GM18868 (cell line): Measurements from ENCODE around the gene CHST2.

Experiments
- ATAC-seq: cut with Tn5 transposase; IDR thresholded peaks from one replicate; pipeline ENCODE4 v1.9.1; 2021; ENCODE audit warnings: mild to moderate bottlenecking, moderate library complexity; ENCODE audit not compliant: unreplicated experiment

Gene CHST2

DNA sequence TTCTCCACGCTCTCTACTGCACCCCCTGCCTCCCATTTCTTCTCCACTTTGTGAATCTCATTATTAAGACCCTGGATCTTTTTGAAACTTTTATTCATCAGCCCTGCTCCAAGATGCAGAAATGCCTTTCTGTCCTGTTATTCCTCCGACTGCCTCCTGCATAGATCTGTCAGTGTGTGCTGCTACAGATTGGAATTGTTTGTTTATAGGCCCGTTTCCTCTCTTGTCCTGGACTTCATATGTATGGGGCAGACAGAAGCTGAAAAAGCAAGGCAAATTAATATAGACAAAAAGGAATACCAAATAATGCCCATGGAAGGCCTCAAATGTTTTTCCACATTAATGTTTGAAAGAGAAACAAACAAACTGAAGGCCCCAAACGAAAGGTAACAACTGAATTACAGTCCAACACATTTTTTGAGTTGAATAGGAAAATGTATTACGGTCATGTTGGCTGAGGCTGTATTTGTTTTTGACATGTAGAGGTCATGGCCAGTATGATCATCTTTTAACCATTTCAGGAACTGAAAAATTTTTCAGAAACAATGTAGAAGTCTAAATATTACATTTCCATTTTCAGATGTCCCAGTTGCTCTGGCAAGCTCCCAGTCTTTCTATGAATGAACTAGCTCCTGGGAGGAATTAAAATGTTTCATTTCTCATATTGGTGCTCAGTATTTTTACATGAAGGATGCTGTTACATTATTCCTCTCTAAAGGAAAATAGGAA lies 8.8 kb downstream of the CHST2 start:
- ATAC-seq, result no peak

DNA sequence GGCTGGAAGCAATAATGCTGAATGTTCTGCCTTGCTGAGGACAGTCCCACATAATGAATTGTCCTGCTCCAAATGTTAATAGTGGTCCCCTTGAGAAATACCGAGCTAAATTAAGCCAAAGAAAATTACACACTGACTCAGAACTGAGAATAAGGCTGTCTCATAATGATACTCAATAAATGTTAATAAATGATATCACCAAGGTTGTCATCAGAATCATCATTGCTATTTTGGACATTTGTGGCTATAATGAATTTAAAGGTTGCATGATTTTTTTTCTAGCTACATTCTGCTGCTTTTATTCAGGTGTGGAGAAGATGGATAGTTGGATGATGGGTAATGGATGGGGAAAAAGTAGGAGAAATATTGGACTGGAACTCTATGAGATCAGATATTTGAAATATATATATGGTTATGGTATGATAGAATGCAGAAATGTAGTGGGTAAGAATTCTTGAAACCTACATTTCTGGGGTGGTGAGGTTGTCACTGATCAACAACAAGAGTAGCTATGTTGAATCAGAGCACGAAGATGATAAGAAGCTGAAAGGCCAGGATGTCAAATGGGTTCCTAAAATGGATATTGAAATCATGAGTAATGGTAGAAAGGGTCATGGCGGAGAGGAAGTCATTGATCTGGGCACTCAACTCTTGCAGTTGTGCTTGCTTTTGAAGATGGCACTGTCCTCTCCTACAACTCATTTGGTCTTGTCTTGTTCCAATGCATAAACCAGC lies 12.8 kb downstream of the CHST2 start:
- peak; percentile 51 for ATAC-seq

DNA sequence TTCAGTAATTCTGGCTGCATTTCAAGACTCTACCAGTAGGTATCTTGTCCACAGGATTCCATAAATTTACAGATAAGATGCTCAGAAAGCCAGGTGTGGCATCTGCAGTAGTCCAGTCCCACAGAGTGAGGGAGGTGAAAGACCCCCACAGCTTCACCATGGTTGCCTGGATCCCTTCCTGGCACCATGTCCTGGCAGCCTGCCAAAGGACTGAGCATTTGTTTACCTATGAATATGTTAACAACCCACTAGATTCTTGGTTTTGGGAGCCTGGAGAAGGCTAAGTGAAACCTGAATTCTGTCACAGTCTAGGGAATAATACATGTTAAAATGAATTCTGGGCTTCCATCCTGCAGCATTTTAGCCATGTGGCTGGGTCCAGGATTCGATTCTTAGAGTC lies 14.9 kb downstream of the CHST2 start:
- ATAC-seq, result no peak

DNA sequence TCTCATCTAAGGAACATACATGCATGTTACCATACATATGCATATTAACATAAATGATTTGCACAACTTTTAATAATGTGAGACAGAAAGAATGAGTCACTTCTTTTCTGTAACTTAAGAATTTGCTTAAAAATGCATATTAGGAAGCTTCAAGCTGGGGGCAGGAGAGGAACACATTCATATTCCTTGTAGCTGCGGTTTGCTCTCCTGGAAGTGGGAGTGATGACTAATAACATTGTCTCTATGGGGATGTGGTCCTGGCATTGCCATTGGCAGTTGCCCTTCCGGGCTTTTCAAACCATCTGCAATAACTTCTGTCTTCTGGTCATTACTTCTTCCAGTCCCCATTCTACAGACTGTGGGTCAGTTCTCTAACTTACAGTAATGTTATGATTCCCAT lies 15.6 kb downstream of the CHST2 start:
- no peak for ATAC-seq

DNA sequence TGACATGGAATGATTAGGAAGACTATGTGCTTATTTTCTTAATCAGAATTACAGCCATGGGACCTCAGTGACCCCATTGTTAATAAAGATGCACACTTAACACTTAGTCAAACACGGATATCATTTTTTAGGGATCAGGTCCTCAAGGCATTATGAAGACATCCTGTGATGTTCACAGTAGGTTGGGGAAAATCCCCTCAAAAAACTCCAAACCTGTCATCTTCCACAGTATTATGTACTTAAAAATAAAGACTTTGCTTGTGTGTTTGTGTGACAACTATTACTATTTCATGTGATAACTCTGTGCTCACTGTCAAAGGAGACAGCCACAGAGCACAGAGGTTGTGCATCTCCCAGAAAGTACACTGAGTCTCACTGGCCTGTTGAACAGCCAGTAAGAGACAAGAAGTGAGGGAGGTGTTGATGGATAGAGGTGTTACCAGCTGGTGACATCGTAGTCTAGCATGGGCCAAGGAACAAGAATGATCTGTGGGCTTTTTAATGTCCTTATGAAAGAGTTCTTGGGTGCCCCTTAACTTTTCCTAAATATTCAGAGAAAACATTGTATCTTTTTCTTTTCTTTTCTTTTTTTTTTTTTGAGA lies 18.0 kb downstream of the CHST2 start:
- ATAC-seq, result no peak

DNA sequence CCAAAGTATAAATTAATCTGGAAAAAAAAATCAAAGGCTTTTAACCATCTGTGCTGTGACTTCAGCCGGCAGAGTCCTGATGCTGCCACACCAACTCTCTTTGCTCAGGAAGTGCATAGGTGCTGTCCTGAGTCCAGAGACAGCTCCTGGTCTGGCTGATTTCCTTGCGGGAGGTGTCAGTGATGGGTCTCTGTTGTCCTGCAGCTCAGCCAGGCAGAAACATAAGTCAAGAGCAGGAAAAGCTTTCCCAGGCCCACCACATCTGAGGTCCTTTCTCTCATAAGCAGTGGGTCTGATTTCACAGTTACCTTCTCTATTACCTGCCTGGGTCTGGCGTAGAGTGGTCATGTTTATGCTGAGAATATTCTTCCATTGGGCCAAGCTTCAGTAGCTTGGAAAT lies 19.4 kb downstream of the CHST2 start:
- ATAC-seq, result no peak

DNA sequence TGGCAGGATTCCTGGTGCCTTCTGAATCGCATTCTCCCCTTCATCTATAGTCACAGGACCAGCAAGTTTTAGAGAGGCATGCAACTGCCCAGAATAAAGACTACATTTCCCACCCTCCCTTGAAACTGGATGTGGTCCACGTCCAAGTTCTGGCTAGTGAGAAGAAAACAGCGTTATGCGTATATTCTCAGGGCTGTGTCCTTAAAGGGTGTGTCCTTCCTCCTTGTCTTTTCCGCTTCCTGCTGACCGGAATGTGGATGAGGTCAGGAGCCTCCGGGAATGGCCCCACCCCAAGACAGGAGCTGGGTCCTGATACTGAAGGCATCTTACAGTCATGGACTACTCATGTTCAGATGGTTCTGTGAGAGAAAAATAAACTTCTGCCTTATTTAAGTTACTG lies 20.2 kb downstream of the CHST2 start:
- no peak for ATAC-seq

DNA sequence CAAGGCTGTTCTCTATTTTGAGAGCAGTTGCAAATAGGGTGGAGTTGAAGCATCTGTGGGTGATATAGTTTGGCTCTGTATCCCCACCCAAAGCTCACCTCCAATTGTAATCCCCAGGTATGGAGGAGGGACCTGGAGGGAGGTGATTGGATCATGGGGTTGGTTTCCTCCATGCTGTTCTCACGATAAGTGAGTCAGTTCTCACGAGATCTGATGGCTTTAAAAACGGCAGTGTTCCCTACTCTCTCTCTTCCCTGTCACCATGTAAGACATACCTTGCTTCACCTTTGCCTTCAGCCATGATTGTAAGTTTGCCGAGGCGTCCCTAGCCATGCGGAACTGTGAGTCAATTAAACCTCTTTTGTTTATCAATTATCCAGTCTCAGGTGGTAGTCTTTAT lies 21.0 kb downstream of the CHST2 start:
- ATAC-seq, result no peak

DNA sequence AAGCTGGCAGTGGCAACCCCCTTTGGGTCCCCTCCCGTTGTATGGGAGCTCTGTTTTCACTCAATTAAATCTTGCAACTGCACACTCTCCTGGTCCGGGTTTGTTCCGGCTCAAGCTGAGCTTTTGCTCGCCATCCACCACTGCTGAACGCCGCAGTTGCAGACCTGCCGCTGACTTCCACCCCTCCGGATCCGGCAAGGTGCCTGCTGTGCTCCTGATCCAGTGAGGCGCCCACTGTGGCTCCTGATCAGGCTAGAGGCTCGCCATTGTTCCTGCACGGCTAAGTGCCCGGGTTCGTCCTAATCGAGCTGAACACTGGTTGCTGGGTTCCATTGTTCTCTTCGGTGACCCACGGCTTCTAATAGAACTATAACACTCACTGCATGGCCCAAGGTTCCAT lies 22.8 kb downstream of the CHST2 start:
- ATAC-seq, result no peak

DNA sequence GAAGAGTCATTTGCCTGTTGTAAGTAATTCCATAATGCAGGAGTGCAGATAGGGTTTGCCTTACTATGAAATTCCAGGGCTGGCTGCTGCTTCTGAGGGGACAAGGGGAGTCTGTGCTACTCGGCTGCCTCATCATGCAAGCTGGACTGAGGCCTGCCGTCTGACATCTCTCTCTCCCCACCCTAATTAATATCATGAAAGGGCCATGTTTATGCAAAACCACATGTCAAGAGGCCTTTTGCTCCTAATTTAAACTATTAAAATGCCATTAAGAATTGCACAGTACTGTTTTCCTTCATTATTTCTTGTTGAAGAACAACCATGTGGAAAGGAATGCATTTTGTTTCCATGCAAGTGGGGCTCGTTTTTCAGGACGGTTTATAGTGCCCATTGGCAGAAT lies 26.3 kb downstream of the CHST2 start:
- ATAC-seq, result no peak

DNA sequence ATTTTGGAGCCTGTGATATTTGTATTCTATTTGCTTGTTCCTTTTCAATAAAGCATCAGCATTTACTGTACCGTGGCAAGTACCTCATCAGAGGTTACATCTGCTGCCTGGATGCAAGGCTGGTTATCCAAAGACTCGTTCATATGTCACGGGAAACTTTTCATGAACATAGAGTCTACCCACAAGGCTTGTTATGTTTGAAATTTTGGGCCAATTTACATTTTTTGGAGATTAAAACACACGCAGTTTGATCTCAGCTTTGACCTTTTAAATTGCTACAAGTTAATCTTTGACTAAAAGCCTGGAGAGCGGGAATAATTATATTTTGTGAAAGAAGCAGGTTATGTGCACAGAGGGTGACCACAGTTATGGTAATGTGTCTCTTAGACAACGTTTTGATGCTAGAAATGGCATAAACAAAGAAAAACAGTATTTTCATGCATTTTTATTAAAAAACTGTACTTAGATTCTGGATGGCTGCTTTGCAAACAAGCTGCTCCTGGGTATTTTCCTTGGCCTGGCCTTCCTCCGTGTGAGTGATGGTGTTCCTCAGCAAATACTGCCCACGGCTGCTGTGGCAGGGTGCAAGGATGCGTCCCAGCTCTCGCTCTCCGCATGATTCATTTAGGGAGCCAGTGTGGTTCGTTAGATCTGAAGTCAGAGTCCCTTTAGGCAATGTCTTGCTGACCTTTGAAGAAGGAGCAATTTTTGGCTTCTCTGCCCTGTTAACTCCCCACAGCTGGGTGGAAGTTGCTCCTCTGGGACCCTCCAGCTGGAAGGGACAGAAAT lies 27.1 kb downstream of the CHST2 start:
- no peak for ATAC-seq

DNA sequence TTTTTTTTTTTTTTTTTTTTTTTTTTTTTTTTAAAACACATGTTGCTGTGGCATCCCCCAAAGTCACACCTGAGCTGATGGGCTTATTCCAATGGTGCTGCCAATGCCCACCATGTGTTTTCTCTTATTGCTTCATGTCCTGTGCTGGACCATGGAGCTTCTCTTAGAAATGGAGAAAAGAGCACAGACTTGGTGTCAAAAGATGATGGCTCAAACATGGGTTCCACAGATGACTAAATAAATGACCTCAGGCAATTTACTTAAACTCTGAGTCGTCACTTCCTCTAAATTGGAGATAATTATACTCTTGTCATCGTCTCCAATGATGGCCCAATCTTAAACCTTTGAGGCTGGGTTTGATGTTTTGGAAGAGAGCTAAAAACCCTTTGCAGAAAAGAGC lies 28.1 kb downstream of the CHST2 start:
- no peak for ATAC-seq

DNA sequence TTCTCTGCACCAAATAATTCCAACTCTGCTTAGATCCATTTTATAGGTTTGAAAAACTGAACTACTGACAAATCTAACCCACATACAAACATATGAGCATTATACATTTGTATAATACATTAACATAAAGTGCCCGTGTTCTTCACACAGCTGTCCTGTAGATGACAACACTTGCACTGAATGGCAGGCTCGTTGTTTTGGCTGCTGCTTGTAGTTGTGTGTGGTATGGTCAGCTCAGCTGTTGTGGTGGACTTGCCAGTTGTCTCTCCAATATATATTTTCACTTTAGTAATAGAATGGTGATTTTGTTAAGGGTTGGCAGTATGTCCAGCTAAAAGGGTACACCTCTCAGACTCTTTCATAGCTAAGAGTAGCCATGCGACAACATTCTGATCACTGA lies 30.5 kb downstream of the CHST2 start:
- no peak for ATAC-seq

DNA sequence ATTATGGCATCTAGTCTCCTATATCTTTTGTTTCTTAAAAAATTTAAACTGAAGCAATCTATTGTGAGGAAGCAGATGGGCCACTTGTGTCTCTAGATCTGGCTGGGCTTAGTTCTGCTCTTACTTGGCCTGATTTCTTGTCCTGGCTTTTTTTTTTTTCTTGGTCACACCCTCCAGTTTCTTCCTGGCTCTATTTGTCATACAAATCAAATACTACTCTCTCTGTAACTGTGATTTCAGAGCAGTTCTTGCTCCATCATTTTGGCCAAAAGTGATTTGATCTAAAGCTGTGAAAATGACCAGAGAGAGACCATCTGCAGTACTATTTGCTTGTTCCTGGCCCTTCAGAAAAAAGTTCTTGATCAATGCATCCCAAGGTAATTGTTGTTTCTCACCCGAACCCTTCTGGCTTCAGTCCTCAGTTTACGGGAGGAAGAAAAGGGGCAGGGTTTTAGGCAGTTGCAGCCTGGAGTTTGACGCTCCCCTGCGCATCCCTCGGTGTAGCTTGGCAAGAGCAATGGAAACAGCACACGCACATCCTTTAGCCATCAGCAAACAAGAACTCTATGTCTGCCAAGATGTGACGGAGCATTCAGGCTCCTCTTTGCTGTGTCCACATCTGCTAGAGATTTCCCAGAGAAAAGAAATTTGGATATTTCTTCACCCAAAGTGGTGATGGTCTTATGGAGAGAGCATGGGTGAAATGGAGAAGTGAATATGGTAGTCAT lies 31.6 kb downstream of the CHST2 start:
- no peak for ATAC-seq

DNA sequence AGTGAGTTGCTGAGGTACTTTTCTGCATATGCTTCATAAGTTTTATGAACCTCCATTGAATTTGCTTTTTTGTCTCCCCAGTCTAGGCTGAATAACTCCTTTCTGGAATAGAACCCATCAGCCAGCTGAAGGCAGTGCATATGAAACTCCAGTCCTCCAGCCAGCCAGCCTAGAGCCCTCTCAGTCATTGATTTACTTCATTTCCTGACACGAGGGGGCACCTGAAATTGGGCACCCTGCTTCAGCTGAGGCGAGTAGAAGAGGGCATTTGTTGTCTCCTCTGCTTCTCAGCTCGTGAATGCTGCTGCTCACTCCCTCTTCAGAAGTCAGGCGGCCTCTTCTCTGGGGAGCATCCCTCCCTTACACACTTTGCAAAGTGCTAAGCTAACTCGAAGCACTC lies 32.5 kb downstream of the CHST2 start:
- no peak for ATAC-seq

DNA sequence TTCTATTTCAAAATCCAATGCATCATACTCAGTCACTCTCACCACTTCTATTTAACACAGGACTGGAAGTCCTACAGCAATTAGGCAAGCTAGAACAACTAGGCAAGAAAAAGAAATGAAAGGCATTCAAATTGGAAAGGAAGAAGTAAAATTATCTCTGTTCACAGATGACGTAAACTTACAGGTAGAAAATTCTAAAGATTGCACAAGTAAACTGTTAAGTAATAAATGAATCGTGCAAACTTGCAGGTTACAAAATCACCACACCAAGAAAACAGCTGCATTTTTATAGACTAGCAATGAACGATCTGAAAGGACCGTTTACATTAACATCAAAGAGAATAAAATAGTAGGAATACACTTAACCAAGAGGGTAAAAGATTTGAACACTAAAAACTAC lies 36.2 kb downstream of the CHST2 start:
- ATAC-seq, result no peak

DNA sequence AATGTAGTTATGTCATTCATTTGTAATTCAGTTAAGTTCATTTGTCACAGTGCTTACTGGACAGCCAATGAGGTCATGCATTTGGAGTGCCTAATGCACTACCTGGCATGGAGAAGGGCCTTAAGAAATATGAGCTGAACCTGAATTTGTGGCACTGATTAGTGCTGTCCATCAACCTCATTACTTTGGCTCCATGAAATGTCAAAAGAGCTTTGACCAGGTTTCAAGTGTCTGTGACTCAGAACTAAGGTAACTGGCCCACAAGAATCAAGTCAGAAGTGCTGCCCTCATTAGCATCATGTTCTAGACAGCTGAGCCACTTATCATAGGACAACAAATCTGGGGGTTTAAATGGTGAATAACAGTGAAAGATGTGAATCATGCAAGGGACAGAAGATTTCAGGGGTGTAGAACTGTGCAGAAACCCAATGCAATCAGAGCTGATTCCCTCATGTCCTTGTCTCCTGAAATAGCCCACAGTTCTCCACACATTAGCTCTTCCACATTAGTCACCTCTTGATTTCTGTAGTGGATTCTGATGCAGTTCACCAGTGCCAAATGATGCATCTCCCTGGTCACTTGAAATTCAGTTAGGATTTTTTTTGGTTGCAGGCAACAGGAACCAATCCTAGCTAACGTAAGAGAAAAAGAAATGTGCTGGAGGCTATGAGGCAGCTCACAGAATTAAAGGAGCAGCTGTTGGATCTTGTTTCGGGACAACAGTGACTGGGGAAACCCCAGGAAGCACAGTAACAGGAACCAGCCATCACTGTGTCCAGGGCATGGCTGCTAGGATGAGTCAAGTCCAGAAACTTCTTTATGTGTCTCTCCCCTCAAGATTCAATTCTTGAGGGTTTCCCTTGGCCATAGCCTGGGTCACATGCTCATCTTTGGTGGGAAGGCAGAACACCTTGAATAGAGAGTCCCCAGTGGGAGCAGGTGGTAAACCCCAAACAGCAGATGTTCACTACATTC lies 38.7 kb downstream of the CHST2 start:
- peak; percentile 79 for ATAC-seq

DNA sequence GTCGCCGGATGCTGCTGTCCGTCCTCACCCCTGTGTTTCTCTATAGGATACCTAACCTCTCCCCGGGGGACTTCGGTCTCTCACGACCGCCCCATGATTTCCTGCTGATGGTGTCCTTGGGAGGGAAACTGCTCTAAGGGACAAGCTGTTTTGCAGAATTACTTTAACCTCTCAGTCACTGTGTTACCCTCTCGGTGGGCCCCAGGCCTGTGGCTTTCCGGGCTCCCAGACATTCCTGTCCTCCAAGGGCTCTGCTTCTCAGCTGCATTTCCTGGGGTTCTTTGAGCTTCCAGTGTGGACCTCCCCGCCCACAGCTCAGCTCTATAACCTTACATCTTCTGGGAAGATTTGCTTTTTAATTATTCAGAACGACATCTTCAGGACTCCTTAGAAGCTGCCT lies 40.9 kb downstream of the CHST2 start:
- no peak for ATAC-seq

DNA sequence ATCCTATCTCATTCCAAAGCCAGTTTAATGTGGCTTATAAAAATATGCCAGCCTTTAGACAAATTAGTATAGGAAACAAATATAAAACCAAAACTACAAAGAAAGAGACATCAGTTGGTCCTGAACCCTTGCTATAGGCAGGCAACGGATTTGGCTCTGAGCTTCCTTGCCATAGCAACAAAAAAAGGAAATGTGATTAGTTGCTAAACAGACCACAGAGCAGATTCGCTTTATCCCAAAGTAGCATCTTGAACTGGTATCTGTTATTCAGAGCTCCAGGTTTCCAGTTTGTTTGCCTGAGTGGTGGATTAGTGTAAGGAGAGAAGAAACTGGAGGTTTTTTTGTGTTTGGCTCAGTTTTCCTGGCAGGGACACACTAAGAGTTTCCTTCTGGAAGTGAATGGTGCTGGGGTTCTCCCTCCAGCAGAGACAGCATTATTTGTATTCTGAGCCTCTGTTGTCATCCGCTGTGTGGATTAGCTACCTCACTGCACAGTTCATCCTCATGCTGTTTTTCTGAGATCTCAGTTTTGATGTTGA lies 44.1 kb downstream of the CHST2 start:
- ATAC-seq, result no peak
